ENCODE results near the gene GAS2.
A peak's percentile ranks its signal among the peaks of the same experiment; 100 is the strongest.

GAS2 gene

GRCh38 chr11:22685111-22685510 is 18.7 kb downstream of the GAS2 start:
- no peak for TF ChIP-seq CTCF (IDR thresholded peaks at IDR 0.05; ENCODE audit: low read depth, low read length)
- no peak overlapping the region for H3K4me3 ChIP-seq (replicated peaks in 1 of 2; ENCODE audit: low read depth in 2 of 2, low read length in 2 of 2)
- DNase-seq (ENCODE audit: low read depth in 2 of 2): no peak

- no peak overlapping the region for H3K4me3 ChIP-seq (replicated peaks in 1 of 2; ENCODE audit: low read depth in 2 of 2, low read length in 2 of 2)
- no peak for TF ChIP-seq CTCF (IDR thresholded peaks at IDR 0.05; ENCODE audit: low read depth, low read length)
- DNase-seq (ENCODE audit: low read depth in 2 of 2): no peak
Observed at GRCh38 chr11:22688914-22689313, 22.5 kb downstream of the GAS2 start.

GRCh38 chr11:22690257-22690656 is 23.8 kb downstream of the GAS2 start:
- DNase-seq (ENCODE audit: low read depth in 2 of 2): no peak
- TF ChIP-seq CTCF (IDR thresholded peaks at IDR 0.05; ENCODE audit: low read depth, low read length): no peak
- H3K4me3 ChIP-seq (replicated peaks in 1 of 2; ENCODE audit: low read depth in 2 of 2, low read length in 2 of 2): no peak overlapping the region

- no peak for TF ChIP-seq CTCF (IDR thresholded peaks at IDR 0.05; ENCODE audit: low read depth, low read length)
- DNase-seq (ENCODE audit: low read depth in 2 of 2): no peak
- H3K4me3 ChIP-seq (replicated peaks in 1 of 2; ENCODE audit: low read depth in 2 of 2, low read length in 2 of 2): no peak overlapping the region
Observed at GRCh38 chr11:22690871-22691270, 24.5 kb downstream of the GAS2 start.

- H3K4me3 ChIP-seq (replicated peaks in 1 of 2; ENCODE audit: low read depth in 2 of 2, low read length in 2 of 2): no peak overlapping the region
- no peak for DNase-seq (ENCODE audit: low read depth in 2 of 2)
- TF ChIP-seq CTCF (IDR thresholded peaks at IDR 0.05; ENCODE audit: low read depth, low read length): no peak
Observed at GRCh38 chr11:22699388-22699787, 33.0 kb downstream of the GAS2 start.

GRCh38 chr11:22702031-22702430 is 35.6 kb downstream of the GAS2 start:
- no peak overlapping the region for H3K4me3 ChIP-seq (replicated peaks in 1 of 2; ENCODE audit: low read depth in 2 of 2, low read length in 2 of 2)
- no peak for TF ChIP-seq CTCF (IDR thresholded peaks at IDR 0.05; ENCODE audit: low read depth, low read length)
- DNase-seq (ENCODE audit: low read depth in 2 of 2): no peak

- no peak overlapping the region for H3K4me3 ChIP-seq (replicated peaks in 1 of 2; ENCODE audit: low read depth in 2 of 2, low read length in 2 of 2)
- TF ChIP-seq CTCF (IDR thresholded peaks at IDR 0.05; ENCODE audit: low read depth, low read length): no peak
- peak; percentile 71 to 89 for DNase-seq (ENCODE audit: low read depth in 2 of 2)
Observed at GRCh38 chr11:22703040-22703439, 36.6 kb downstream of the GAS2 start.
